ENCODE data around the gene OGFOD2. TPM values are rescaled to one million over a fixed set of nuclear protein-coding genes. Genes with fewer than 3 reads are reported as not detected.

The OGFOD2 gene
- total and polyA plus RNA-seq, 11 donors = 4.4 to 19.7 (median 12.7) TPM

DNA sequence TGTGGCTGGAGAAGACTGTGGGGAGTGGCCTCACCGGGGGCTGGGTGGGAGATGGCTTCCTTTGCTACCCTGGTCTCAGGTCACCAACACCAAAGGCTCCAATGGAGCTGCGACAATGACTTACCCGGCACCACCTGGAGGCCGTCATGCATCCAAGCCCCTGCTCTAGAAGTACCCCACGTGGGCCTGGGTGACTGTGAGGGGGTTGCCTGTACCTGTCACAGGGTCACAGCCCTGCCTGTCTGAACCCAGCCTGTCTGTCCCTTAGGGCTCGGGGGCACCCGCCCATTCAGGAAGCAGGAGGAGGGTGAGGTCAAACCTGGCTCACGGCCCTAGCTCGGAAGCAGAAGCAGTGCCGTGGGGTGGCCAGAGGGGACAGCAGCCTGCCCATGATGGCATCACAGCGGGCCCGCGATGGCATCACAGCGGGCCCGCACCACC, 27.7 kb upstream of the OGFOD2 start:
- ATAC-seq = peak in 3 of 4 donors; percentile 12 to 54 (median 14)
- H3K36me3 ChIP-seq = peaks cover 0 to 4% (median 0%) of the 10 kb centered on the region in 9 donors
- WGBS, 4 donors = 55 to 76% (median 63%) methylated on average over 9 to 15 of the region's 15 CpGs
- peaks cover 0 to 50% (median 38%) of the 10 kb centered on the region in 12 donors for H3K4me1 ChIP-seq
- H3K9me3 ChIP-seq = no peaks in the 10 kb centered on the region
- DNase-seq = peak; percentile 42 to 75 (median 57)
- H3K4me3 ChIP-seq = peak overlapping the region in 2 of 12 donors; percentile 0 to 15
- intact Hi-C loops (cut with DNase I) = no loop called here
- peak overlapping the region; percentile 44 to 85 (median 68) for H3K27ac ChIP-seq
- H3K27me3 ChIP-seq = no peaks in the 10 kb centered on the region
- TF ChIP-seq POLR2A (IDR thresholded peaks at IDR 0.05) = no peak
- TF ChIP-seq, protein P1, sequence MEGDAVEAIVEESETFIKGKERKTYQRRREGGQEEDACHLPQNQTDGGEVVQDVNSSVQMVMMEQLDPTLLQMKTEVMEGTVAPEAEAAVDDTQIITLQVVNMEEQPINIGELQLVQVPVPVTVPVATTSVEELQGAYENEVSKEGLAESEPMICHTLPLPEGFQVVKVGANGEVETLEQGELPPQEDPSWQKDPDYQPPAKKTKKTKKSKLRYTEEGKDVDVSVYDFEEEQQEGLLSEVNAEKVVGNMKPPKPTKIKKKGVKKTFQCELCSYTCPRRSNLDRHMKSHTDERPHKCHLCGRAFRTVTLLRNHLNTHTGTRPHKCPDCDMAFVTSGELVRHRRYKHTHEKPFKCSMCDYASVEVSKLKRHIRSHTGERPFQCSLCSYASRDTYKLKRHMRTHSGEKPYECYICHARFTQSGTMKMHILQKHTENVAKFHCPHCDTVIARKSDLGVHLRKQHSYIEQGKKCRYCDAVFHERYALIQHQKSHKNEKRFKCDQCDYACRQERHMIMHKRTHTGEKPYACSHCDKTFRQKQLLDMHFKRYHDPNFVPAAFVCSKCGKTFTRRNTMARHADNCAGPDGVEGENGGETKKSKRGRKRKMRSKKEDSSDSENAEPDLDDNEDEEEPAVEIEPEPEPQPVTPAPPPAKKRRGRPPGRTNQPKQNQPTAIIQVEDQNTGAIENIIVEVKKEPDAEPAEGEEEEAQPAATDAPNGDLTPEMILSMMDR (IDR thresholded peaks at IDR 0.05) = peak in 3 of 12 donors; percentile 13 to 24 (median 19)

DNA sequence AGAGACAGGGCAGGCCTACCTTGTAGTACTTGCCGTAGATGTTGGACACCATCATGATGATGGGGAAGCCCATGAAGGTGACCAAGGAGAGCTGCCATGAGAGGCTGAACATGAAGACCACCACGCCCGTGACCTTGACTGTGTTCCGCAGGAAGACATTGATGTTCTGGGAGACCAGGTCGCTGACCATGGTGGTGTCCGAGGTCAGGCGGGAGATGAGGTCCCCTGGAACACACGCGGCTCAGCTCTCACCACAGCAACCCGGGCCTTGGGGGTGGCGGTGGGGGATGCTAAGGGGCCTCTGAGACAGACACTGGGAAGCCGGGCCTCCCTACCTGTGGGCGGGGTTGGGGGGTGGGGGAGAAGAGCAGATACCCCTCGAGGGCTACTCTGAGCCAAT, 26.4 kb upstream of the OGFOD2 start:
- intact Hi-C loops (cut with DNase I) = no loop called here

DNA sequence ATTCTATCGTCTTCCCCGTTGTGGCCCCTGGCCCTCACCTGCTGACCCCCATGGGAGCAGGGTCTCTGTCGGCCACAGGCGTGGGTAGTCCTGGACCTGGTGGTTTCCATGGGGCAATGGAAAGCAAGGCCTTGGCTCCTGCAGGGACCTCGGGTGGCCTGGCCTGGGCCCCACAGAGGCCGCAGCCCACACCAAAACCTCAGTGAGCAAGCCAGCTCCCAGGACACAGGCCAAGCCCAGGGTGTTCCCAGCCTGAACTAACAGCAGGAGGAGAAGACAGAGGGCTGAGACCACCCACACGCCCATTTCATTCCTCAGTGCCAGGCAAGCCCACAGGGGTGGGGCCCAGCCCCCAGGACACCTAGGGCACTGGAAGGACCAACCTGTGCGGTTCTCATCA, 25.6 kb upstream of the OGFOD2 start:
- DNase-seq (peak in 1 of 5 donors; percentile 51), ATAC-seq (no peak)
- WGBS, 4 donors = 88 to 91% (median 90%) methylated on average over 8 of the region's 8 CpGs
- Histone ChIP-seq H3K9me3 (no peaks in the 10 kb centered on the region), H3K4me3 (no peak overlapping the region), H3K36me3 (peaks cover 0 to 9% (median 0%) of the 10 kb centered on the region in 9 donors), H3K27me3 (no peaks in the 10 kb centered on the region), H3K4me1 (peaks cover 0 to 36% (median 28%) of the 10 kb centered on the region in 12 donors), H3K27ac (no peak overlapping the region)
- no peak for TF ChIP-seq POLR2A (IDR thresholded peaks at IDR 0.05)
- TF ChIP-seq, protein P1 (IDR thresholded peaks at IDR 0.05) = no peak
- intact Hi-C loops (cut with DNase I) = no loop called here

More for the DNA sequence above, 26.4 kb upstream of the OGFOD2 start:
- ATAC-seq (no peak), DNase-seq (peak in 1 of 5 donors; percentile 6)
- Histone ChIP-seq H3K9me3 (no peaks in the 10 kb centered on the region), H3K36me3 (peaks cover 0 to 6% (median 0%) of the 10 kb centered on the region in 9 donors), H3K27me3 (no peaks in the 10 kb centered on the region), H3K27ac (no peak overlapping the region), H3K4me3 (no peak overlapping the region), H3K4me1 (peaks cover 0 to 43% (median 33%) of the 10 kb centered on the region in 12 donors)
- WGBS, 4 donors = 91 to 97% (median 93%) methylated on average over 11 to 14 of the region's 14 CpGs
- TF ChIP-seq, protein P1 (IDR thresholded peaks at IDR 0.05) = no peak
- TF ChIP-seq POLR2A (IDR thresholded peaks at IDR 0.05) = no peak

DNA sequence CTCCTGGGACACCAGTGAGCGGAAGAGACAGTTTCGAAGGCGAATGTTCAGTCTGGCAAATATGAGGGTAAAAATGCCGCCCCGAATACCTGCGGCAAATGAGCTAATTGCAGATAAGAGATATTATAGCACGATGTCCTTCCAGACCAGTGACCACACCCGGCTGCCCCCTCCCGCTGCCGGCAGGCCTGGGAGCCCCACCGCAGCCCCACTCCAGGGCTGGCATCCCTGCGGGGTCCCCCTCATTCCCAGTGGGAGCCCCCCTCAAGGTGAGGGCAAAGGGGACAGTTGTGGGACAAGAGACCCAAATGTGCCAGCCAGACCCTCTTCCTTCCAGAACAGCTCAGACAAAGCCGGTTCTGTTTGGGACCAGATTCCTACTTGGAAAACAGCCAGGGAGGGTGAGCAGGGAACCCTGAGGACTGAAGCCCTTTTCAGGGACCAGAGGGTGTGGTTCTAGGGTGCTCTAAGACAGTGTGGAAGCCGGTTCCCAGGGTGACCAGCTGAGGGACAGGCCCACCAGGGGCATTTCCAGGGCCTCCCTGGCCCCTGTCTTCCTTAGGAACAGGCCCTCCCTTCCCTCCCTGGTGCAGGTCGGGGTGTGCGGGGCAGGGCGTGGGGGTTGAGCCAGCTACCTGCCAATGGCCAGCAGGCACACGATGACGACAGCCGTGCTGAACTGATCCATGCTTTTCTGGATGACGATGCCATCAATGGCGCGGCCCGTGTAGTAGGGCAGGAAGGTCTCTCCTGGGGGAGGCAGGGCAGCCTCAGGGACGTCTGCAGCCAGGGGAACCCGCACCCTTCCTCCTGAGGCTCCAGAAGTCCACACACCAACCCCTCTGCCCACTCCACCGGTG, 25.0 kb upstream of the OGFOD2 start:
- H3K9me3 ChIP-seq = no peaks in the 10 kb centered on the region
- peaks cover 0 to 9% (median 0%) of the 10 kb centered on the region in 9 donors for H3K36me3 ChIP-seq
- H3K4me1 ChIP-seq = peaks cover 0 to 30% (median 22%) of the 10 kb centered on the region in 12 donors
- DNase-seq (peak in 1 of 5 donors; percentile 54), ATAC-seq (no peak)
- intact Hi-C loops (cut with DNase I) = loop anchor here in 7 of 10 donors (2.0 to 5.0 kb wide), 5 partner anchors 89 to 313 kb away; no protein-coding TSS in a partner anchor
- no peak overlapping the region for H3K4me3 ChIP-seq
- no peak overlapping the region for H3K27ac ChIP-seq
- 89 to 90% (median 89%) methylated on average over 21 to 27 of the region's 27 CpGs for WGBS, 4 donors
- no peaks in the 10 kb centered on the region for H3K27me3 ChIP-seq
- no peak for TF ChIP-seq POLR2A (IDR thresholded peaks at IDR 0.05)
- TF ChIP-seq, protein P1 (IDR thresholded peaks at IDR 0.05) = no peak

Data from heart left ventricle (tissue), 16 donors.